Hindlimb muscle (tissue), 1 donor: ENCODE measurements around the gene CCDC68. TPM values are rescaled to one million over a fixed set of nuclear protein-coding genes. Genes with fewer than 3 reads are reported as not detected.

Experiments used
- DNase-seq: peaks from one replicate; pipeline ENCODE4 v3.0.0-alpha.2; 2013
- polyA plus RNA-seq: library from polyadenylated mRNA; unstranded; fragments of 120-200 nt; gene quantifications from one replicate; pipeline ENCODE4 v1.2.1, GENCODE V29; 2013; ENCODE audit not compliant: insufficient read length

CCDC68 gene
- polyA plus RNA-seq, 1 donor = 0.35 TPM

DNA sequence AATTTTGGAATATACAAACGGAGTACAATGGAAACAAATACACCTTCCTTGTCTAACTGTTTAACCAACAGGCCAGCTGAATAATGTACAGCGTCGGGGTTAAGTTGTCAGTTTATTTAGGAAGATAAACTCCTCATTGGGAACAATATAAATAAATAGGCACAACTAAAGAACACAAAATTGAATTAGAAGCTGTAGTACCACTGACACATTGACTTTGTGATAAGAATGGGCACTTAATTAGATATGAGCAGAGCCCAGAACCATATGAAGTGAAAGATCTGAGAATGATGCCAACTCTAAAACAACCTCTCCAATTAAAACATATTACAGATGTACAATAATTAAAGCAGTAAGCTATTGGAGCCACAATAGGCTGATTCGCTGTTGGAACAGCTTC is 44.4 kb downstream of the CCDC68 start:
- no peak for DNase-seq

GRCh38 chr18:54911551-54911950 is 47.7 kb downstream of the CCDC68 start:
- DNase-seq = no peak

- DNase-seq = no peak
Observed at GRCh38 chr18:54910161-54910919, 48.9 kb downstream of the CCDC68 start.

- no peak for DNase-seq
Observed at GRCh38 chr18:54909538-54909937, 49.7 kb downstream of the CCDC68 start.

DNA sequence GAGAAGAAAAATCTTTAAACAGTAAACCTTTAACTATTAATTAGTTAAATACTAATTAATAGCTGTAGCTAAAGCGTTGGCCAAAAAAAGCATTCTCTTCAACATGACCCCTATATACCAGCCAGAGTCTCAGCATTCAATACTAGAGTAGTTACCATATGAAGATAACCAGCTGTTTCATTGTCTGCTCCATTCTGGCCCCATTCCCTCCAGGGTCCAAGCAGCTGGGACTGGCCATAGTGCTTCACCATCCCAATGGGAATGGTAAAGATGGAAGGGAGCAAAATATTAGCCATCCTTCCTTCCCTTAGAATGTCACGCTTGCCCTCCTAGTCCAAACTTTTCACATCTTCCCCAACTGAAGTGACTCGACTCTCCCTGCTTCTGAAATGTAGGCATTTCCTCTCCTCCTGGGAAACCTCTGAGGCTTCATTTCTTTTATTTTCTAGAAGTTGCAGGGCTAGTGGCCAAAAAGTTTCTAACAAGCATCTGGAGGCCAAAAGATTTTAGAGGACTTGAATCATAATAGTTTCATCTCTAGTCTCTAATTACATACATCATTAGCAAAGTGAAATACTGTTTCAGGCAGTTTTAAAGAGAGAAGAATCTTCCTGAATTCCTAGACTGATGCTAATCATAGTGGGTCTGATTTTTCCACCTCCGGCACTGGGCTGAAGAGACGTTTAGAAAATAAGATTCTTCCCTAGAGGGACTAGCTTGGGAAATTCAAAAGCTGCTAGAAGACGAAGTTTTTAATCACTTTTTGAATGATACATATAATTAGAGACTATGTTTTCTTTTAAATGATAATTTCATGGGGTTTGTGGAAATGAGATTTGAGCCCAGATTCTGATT is 52.7 kb downstream of the CCDC68 start:
- DNase-seq = no peak

- DNase-seq = no peak
Observed at GRCh38 chr18:54905629-54906028, 53.6 kb downstream of the CCDC68 start.

- no peak for DNase-seq
Observed at GRCh38 chr18:54904581-54904980, 54.7 kb downstream of the CCDC68 start.

- DNase-seq = no peak
Observed at GRCh38 chr18:54900290-54900689, 59.0 kb downstream of the CCDC68 start.

DNA sequence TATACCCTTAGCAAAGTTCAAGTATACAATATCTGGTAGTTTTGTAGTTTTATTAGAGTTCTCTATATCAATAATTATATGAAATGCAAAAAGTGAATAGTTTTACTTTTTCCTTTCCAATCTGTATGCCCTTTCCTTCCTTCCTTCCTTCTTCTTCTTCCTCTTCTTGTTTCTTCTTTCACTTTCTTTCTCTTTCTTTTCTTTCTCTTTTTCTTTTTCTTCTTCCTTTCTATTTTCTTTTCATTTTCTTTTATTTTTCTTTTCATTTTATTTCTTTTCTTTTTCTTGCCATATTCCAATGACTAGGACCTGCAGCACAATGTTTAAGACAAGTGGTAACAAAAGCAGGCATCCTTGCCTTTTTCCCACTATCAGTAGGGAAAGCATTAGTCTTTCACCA is 59.8 kb downstream of the CCDC68 start:
- DNase-seq = no peak

- no peak for DNase-seq
Observed at GRCh38 chr18:54888933-54889332, 70.3 kb downstream of the CCDC68 start.

GRCh38 chr18:54888378-54888777 is 70.9 kb downstream of the CCDC68 start:
- DNase-seq = no peak

- DNase-seq = no peak
Observed at GRCh38 chr18:54883816-54884604, 75.3 kb downstream of the CCDC68 start.

- DNase-seq = no peak
Observed at GRCh38 chr18:54882318-54882717, 76.9 kb downstream of the CCDC68 start.

DNA sequence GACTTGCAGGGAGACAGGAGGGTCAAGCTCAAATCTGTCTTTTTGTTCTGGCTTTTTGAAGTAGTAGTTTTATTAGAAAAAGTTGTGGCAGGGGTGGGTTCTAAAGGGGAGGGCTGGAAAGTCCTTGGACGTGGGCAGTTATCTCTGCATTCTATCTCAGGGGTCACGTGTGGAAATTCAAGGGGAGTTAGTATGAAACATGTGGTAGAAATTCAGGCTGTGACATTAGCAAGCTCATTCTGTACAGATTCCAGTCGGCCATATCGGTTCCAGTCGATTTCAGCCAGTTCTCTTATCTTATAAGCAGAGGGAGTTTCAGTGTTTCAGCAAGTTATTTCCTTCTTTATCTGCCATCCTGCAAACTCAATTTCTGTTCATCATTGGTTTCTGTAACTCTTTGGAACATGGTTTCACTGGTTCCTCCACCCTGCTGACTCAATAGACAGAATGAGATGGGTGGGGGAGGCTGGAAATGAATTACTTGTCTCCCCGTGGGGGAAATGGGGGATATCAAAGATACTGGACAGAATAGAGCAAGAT is 78.0 kb downstream of the CCDC68 start:
- no peak for DNase-seq

DNA sequence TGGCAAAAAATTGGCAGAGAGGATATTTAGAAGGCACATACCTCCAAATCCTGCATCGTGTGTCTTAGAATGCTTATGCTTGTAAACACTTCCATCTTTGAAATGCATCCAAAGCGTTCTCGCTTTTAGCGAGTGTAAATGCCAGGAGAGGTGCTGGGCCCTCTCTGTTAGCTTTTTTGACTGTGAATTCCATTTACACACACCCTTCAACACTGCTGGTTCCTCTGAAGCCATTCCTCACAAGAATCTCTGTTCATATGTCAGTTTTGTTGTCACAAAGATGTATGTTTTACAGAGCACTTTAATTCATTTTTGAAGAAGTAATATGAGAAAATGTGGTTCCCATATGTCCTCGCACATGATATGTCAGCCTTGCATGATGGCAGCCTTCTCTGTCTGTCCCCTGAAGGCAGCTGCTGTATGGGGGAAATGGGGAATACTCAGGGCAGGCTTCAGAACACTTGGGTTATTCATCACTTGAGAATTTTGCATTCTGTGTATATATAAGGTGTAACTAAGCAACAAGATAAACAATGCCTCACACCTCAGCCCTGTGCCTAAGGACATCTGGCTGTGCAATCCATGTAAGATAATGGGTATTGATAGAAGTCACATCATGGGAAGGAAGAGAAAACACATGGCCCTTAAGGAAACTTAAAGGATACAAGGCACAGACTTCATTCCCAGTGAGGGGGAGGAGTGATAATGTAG is 78.7 kb downstream of the CCDC68 start:
- no peak for DNase-seq

DNA sequence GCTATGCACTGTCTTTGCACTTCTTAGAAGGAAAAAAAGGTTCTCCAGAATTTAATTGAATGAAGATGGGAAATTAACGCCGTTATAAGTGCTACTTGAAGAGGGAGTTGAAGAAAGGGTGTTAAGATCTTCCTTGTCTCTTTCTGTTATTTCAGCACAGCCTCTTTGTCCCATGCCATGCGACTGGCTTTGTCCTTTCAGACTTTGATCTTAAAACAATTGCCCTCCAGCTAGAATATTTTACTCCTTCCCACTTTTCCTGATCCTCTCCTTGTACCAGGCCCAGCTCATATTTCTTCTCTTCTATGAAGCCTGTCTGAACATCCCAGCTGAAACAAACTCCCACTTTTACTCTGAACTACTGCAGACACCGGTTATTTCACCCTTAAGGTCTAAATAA is 79.6 kb downstream of the CCDC68 start:
- no peak for DNase-seq

GRCh38 chr18:54878659-54879358 is 80.5 kb downstream of the CCDC68 start:
- DNase-seq = no peak

- DNase-seq = no peak
Observed at GRCh38 chr18:54878159-54878622, 81.1 kb downstream of the CCDC68 start.

GRCh38 chr18:54877076-54877475 is 82.2 kb downstream of the CCDC68 start:
- no peak for DNase-seq

DNA sequence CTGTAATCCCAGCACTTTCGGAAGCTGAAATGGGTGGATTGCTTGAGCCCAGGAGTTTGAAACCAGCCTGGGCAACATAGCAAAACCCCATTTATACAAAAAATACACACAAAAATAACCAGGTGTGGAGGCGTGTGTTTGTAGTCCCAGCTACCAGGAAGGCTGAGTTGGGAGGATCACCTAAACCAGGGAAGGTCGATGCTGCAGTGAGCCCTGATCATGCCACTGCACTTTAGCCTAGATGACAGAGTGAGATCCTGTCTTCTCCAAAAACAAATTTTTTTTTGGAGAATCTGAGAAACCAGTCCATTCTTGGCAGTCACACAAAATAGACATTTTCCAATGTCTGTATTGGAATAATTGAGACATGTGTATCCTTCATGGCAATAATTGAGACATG is 84.2 kb downstream of the CCDC68 start:
- no peak for DNase-seq

- DNase-seq = no peak
Observed at GRCh38 chr18:54873884-54874255, 85.4 kb downstream of the CCDC68 start.
